UCSD-AML1 (cell line): ENCODE data around the gene PPP2R5D.

ENCODE experiments used
- DNase-seq: peaks from one replicate; lab custom pipeline; 2025; ENCODE audit not compliant: unreplicated experiment; lab: John Stamatoyannopoulos, UW

Gene PPP2R5D

DNA sequence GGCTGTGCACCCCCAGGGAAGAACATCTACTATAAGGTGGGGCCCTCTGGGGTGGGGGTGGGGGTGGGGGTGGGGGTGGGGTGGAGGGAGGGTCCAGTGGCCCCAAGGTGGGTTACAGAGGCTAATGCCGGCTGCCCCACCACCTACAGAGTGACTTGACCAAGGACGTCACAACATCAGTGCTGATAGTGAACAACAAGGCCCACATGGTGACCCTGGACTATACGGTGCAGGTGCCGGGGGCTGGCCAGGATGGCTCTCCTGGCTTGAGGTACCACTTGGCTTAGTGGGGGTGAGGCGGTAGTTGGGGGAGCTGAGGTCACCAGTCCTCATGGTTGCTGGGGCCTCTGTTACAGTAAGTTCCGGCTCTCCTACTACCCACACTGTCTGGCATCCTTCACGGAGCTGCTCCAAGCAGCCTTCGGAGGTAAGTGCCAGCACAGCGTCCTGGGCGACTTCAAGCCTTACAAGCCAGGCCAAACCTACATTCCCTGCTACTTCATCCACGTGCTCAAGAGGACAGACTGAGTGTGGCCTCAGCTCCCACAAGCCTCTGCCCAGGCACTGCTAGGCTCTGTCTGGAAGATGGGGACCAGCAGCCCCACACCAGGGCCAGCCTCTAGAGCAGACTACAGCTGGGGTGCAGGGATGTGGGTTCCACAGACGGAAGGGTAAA, 21.1 kb upstream of the PPP2R5D start:
- DNase-seq = no peak

DNA sequence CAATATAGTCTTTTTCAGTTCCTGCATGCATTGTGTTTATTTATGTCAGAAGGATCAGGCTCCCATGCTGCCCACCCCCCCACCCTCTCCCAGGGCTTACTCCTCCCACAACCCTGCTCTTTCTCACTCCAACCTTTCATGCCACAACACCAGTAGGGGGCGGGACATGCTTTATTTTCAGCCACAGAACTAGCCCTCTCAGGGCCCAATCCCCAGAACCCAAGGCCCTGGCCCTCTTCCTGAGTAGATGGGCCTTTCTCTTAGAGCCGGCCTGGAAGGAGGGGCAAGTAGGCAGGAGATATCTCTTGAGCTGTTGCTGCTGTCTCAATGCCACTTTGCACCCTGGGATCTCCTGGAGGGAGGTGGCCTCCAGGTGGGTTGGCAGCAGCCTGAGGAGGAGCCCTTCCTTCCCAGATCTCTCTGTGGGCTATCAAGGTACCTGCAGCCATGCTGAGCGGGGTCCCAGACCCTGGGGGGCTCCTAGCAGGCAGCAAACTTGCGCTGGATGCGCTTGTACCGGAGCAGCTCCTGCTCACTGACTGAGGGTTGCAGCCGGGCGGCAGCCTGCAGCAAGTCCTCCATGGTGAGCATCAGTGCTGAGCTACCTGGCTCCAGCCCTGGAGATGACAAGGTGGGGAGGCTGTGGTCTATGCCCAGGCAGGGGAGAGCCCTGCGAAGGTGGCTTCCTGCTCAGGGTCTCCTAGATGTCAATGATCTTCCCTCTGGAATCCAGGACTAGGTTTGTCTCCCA, 20.3 kb upstream of the PPP2R5D start:
- peak; percentile 40 for DNase-seq

DNA sequence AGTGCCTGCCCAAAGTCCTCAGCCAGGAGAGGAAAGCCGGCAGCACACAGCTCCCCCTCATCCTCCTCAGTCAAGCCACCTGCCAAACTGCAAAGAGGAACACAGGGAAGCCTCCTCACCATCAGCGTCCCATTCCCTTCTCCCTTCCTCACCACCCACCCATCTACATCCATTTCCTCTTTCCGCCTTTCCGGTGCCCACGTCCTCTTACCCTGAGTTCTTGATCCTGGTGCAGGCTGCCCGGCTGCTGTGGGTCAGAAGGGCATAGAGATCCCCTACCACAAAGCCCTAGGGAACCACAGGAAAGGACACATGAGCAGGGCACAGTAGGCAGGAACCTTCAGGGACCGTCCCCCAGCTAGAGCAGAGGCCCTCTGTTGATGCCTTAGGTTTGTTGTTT, 17.8 kb upstream of the PPP2R5D start:
- DNase-seq = no peak

DNA sequence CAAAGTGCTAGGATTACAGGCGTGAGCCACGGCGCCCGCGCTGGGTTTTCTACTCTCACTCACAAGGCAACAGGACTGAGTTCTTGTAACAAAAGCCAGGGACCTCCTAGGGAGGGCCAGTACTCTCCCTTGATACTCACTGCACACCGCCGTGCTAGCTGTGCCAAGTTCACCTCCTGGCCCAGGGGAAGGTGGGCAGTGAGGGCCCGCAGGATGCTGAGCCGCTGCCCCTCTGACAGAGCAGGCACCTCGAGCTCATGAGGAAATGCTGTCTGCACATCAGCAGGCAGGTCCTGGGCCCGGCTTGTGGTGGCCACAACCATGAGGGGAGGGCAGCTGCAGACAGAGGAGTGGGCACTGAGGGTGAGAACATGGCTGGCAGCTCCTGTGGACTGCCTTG, 17.1 kb upstream of the PPP2R5D start:
- no peak for DNase-seq

DNA sequence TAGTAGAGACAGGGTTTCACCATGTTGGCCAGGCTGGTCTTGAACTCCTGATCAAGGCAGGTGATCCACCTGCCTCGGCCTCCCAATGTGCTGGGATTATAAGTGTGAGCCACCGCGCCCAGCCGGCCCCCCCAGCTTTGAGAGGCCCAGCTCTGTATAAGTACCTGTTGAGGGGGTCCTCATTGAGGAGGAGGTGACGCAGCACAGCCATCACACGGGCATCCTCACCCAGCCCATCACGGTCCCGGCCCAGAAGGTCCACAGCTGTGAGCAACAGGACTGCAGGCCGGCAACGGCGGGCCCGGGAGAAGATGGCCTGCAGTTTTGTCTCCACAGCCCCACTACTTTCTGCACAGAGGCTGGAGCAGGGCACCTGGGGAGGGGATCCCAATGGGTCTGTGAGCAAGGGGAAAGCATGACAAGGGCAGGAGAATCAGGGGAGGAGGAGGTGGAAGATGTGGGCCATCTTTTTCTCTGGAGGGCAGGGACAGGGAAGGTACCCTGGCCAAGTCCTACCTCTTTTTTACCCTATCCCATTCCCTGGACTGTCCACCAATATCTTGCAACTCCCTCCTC, 16.2 kb upstream of the PPP2R5D start:
- DNase-seq = no peak

DNA sequence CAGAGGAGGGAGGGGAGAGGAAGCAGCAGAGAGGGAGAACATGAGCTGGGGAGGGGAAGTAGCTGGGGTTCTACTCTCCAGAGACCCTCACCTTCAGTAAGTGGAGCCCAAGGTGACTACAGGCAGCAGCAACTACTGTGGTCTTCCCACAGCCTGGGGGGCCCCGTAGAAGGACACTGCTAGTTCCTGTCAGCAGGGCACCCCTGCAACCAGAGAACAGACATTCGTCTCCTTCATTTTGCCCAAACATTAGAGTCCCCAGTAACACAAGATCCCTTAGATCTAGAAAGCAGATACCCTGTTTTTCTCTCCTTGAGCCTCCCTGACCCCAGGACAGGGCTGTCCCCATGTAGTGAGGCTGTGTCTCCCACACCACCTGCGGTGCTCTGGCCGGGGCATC, 15.6 kb upstream of the PPP2R5D start:
- no peak for DNase-seq

DNA sequence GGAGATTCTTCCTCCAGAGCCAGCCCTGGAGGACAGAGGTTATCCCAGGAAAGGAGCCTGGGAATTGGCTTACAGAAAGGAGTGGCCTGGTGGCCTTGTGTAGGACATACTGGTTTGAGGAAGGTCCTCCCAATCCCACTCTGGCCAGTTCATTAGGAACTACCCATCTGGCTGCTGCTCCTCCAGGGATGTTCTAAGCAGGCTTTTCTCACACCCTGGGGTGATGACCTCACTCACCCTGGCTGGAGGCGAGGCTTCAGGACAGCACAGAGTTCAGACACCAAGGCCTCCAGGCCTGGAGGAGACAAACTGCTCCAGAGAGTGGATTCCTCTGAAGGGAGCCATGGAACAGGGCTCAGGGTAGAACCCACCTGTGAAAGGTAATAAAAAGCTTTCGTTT, 14.9 kb upstream of the PPP2R5D start:
- DNase-seq = no peak

DNA sequence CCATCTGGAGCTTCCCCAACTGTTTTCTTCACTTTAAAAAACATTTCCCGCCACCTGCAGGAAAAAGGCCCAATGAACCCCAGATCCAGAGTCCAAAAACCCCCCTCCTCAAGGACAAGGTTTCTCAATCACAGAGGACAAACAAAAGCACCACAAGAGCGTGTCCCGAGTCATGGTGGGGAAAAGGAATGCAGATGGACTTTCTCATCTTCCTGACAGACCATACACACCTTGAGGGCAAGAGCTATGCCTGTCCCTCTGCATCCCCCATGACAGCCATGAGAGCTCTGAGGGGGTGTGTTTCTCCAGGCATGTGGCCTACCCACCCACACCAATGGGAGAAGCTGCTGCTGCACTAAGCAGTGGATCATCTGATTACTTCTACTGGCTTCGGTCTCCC, 14.4 kb upstream of the PPP2R5D start:
- DNase-seq = no peak

DNA sequence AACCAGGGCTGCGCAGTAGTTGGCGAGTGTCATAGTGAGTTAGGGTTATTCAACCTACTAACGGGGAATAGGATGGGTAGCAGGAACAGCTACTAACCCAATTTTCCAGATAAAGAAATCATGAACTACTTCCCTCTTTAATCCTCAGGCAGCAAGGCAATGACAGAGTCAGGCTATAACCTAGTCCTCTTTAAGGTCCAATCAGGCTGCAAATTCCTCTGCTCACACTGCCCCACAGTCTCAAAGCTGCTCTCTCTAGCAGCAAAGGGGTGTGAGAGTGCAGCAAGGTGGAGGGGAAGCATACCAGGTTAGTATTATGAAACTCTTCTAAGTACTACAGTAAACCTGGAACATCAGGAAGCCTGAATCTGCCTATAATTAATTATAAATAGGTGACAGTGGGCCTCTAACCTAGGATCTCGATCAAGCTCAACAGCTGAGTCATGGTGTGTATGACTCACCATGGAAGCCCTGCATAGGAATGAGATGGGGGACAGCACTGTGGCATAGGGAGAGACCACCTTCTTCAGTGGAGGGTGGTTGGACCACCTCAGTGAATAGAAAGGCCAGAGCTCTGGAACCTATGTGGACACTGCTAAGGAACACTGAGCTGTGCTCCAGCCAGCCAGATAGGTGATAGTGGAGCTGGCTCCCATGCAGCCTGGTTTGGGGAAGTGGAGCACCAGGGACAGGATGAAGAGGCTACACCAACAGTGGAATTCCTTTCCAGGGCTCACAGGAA, 13.3 kb upstream of the PPP2R5D start:
- peak; percentile 46 for DNase-seq

DNA sequence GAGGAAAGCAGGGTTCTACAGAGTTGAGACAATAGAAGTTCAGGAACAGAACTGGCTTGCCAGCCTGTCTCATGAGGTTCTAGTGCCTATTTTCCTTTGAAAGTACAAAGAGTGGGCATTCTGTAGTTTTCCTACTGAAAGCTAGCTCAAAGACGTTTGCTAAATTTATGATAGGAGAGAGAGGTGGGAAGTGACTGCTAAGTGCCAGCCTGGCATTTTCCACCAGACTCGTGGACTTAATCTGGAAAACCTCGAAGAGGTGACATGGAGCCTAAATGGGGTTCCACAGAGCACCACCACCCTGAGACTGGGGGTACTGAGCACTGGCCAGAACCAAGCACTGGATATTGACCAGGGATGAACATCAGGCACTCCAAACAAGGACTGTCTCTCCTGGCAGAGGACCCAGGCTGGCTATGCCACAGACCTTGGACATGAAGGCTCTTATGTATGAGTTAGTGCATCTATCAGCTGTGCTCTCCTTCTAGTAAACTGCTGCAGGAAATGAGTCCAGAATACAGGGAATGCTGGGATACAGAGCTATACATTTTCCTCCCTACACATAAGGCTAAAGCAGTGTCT, 12.5 kb upstream of the PPP2R5D start:
- DNase-seq = no peak

DNA sequence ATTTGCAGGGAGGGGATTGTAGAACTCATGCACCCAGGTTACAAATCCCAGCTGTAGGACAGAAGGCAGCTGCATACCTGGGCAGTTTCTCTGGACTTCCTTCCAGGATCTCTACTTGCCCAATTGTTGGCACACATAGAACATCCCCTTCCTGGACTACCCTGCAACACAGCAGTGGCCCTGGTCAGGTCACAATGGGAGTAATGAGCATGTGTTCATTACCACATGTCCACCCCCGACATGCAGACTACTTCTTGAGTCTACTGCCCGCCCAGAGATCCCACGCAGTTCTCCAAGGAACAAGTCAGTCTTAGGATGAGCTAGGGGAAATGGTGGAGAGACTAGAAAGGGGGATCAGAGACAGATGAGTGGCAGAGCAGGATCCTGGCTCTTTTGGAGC, 10.4 kb upstream of the PPP2R5D start:
- no peak for DNase-seq

DNA sequence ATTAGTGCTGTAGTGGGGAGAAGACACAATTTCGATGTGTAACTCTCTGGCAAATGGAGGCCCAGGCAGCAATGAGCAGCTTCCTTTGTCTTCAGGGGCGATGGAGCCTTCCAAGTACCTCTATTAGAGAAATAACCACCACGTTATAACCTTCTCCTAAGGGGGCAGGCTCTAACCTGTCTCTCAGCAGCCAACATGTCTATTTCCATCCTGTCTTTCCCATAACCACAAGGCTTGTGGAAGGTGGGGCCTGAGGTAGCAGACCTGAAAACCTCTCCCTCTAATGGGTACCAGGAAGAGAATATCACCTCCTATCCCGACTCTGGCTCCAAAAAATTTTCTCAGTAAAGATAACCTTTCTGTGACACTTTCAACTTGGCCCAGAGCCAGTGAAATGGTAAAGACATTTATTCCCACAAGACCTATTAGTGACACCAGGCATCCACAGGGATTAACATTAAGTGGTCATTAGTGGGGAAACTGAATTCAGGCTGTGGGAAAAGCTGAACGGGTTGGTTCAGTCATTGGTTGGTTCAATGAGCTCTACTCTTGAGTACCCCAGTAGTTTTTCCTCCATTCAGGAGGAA, 9.4 kb upstream of the PPP2R5D start:
- no peak for DNase-seq

DNA sequence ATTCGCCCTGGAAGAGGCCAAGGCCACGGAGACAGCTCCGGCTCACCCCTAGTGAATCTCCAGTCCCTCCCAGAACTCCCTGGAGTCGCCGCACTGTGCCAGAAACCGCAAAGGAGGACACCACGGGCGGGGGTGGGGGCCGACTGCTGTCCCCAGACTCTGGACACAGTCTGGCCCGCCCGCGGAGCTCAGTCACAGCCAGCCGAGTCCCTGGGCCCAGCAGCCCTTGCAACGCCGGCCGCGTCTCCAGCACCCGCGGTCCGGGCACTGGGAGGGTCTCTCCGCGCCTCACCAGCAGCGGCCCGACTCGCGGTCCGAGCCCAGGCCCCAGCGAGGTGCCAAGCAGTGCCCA, 5.9 kb upstream of the PPP2R5D start:
- no peak for DNase-seq

DNA sequence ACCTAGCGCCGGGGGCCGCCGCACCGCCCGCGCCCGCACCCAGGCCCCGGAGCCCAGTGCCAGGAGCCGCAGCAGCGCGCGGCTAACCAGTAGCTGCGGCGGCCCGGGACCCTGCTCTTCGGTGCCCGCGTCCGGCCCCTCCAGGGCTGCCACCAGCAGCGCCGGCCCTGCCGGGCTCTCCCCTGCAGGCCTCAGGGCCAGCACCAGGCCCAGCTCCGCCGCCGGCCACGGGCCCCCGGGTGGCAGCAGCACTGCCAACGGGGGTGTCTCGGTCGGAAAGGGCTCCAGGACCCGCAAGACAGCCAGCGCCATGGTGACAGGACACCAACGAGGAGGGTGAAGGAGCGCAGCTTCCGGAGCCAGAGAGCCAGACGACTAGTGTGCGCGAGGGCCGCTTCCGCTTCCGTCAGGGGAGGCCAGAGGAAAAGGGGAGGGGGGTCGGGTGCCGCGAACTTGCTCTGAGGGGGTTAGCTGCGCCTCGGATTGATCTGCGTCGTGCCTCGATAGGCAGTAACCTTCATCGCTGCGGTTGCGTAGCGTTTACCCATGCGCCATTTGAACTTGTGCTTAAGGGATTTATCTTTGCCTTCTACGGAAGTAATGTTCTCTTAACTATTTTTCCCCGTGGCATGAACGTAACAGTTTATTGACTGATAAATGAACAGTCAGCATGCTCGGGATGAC, 5.4 kb upstream of the PPP2R5D start, which contains the start of gene PEX6:
PEX6 (minus strand) TSS at position 343 of the 684 bp plus-strand sequence; CDS start at position 312, 31 bp downstream.
- peak; percentile 91 for DNase-seq

DNA sequence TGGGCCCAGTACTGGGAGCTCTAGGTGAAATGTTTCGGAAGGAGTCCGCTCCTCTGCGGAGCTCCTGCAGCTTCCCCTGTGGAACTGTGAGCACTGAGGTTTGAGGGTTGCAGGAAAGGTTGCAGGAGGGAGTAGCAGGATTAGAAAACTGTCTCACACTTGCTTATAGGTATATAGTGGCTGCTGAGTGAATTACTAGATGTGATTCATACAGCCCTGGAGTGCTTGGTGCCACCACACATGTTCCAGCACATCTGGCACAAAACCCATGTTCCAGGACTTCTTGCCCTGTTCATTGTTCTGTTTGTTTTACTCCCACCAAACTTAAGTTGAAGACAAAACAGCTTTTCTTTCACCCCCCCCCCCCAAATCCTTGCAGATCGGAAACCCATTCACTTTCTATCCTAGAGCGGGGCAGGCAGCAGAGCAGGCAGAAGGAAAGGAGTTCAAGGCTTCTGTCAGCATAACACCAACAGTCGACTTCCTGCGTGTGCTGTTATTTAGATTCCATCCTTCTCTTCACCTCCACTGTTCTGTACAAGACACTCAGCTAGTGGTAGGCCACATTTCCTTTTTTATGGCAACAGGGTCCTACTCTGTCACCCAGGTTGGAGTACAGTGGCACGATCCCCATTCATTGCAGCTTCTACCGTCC, 4.7 kb upstream of the PPP2R5D start:
- DNase-seq = no peak

DNA sequence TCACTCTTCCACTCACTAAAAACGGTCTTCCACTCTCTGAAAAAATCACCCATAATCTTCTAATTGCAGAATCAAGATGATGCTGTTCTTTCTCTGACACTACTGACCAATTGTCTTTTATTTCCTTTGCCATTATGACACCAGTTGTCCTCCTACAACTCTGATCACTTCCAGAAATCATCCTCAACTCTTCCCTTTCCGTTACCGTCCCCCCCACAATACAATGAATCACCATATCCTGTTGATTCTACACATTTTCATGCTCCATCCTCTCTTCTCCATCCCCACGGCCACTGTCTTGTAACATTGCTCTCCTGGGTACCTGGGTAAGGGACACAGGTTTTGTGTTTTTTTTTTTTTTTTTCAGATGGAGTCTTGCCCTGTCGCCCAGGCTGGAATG, 2.5 kb upstream of the PPP2R5D start:
- DNase-seq = no peak

DNA sequence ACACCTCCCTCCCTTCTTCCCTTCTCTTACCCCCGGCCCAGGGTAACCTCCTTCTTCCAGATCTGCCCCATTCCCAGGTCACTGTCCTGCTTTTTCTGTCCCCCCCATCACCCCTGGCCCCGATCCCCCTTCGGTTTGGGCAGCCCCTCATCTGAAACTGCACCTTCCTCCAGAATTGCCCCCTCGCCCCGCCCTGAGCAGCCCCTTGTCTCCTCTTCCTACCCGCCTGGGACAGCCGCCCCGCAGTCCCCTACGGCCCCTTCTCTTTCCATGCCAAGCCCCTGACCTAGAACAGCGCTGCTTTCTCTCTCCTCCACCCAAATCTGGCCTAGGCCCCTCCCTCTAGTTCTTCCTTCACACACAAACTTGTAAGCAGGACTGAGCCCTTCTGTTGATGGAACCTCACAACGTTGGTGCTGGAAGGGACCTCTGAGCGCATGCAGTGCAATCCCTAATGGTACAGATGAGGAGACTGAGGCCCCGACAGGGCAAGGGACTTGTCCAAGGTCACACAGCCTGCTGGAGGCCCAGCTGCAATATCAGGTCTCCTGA, 630 bp downstream of the PPP2R5D start:
- no peak for DNase-seq

DNA sequence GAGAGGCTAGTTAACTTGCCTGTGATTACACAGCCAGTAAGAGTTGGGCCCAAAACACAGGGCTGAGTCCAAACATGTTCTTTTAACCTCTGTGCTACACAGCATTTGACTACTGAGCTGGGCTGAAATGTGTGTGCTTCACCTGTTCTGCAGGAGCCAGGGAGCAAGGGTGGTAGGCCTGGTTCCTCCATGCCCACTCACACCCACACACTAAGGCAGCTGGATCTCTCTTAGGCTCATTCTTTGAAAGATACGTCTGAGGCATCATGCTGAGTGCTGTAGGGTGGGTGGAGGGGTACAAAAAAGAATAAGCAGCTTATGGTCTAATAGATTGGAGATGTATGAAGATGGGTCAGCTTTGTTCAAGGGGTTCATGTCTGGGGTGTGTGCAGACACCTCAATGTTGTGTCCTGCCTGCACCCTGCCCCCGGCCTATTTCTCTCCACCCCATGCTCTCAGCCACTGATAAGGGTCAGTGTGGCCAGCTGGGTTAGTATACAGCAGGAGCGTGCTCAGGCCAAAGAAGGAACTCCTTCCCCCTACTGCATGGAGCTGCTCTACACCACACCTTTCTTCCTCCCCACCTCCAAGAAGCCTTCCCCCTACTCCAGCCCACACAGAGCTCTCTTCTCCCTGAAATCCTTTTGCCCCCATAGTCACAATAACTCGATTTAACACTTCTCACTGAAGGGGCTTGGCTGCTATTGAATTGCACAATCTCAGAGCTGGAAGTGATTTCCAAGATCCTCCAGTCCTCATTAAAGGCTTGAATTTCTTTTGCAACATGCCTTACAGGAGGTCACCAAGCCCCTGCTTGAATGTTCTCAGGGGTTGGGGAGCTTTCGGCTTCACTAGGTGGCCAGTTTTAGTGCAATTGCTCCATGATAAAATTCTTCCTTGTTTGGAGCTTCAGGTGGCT, 3.4 kb downstream of the PPP2R5D start:
- DNase-seq = no peak
